COLO668 (cell line): Measurements from ENCODE around the gene EIF2S1.

Source experiments
- DNase-seq: peaks from one replicate; lab custom pipeline; 2025; ENCODE audit not compliant: unreplicated experiment; lab: John Stamatoyannopoulos, UW

The EIF2S1 gene

DNA sequence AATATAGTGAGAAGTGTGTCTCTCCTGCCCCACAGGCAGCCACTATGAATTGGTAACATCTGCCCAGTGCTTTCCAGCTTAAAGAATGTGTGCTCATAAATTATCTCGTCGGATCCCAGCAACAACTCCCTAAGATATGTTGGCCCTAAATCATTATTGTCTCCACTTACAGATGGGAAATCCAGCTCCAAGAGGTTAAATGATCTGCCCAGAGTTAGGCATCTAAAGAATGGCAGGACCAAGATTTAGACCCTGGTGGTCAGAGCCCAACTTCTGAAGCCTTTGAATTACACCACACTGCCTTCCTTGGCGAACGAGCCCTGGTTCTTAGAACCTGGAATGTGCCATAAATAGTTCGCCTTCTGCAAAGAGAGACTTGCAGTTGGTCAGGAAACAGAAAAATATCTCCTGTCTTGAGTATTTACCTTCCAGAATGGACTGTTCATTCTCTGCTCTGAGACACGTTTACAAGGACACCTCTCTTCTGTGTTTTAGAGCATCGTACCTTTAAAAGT is 72.0 kb downstream of the EIF2S1 start:
- no peak for DNase-seq

DNA sequence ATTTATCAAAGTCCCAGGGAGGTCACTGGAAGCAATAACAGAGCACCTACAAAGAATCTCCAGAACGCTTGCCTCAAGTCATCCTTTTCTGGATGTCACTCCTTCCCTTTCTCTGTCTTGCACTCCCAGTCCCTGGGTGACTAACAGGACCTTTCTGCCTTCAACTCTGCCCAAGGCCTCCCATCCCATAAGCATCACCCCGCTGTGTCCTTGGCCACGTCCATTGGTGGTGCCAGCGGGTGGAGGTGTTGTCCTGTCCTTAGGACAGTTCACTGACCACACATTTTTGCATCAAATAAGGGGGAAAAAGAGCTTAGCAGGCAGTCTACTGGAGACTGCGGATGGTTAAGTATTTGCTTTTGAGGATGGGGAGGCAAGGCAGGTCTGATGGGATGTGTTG is 75.5 kb downstream of the EIF2S1 start:
- no peak for DNase-seq
